Activated CD4-positive, alpha-beta memory T cell treated with anti-CD3 and anti-CD28 coated beads for 36 hours (primary cell): ENCODE data around the gene HUS1. TPM values are rescaled to one million over a fixed set of nuclear protein-coding genes. Genes with fewer than 3 reads are reported as not detected.

Experiments used
- CTCF ChIA-PET: fragments of 350-600 bp; sonication (Branson Sonifier 250); formaldehyde crosslinking; loops from one replicate; lab custom pipeline; 2021; ENCODE audit warnings: antibody characterized with exemption, inconsistent platforms; lab: Charles Lee
- POLR2A ChIA-PET: fragments of 350-600 bp; sonication (Branson Sonifier 250); formaldehyde crosslinking; loops from one replicate; lab custom pipeline; 2021; ENCODE audit warnings: antibody characterized with exemption; lab: Charles Lee
- DNase-seq: peaks from one replicate; pipeline ENCODE4 v3.0.0-alpha.2; 2020
- H3K27ac Mint-ChIP-seq: one replicate; pipeline ENCODE4 v1.8.0; 2021; ENCODE audit warnings: mixed read lengths
- H3K27me3 Mint-ChIP-seq: one replicate; pipeline ENCODE4 v1.8.0; 2021; ENCODE audit warnings: mixed read lengths
- H3K36me3 Mint-ChIP-seq: one replicate; pipeline ENCODE4 v1.8.0; 2021; ENCODE audit warnings: mixed read lengths
- H3K4me1 Mint-ChIP-seq: one replicate; pipeline ENCODE4 v1.8.0; 2021; ENCODE audit warnings: low read depth, mixed read lengths
- H3K4me3 Mint-ChIP-seq: one replicate; pipeline ENCODE4 v1.8.0; 2021; ENCODE audit warnings: mild to moderate bottlenecking, mixed read lengths
- H3K9me3 Mint-ChIP-seq: one replicate; pipeline ENCODE4 v1.8.0; 2021; ENCODE audit warnings: mixed read lengths
- intact Hi-C: fragments of 100-400 bp; cut with micrococcal nuclease; formaldehyde crosslinking; loops from one replicate; pipeline ENCODE4 v1.15.1; 2023
- total RNA-seq, 2 experiments: library from RNA; stranded (reverse); gene quantifications; one replicate each; pipeline ENCODE4 v1.2.3, GENCODE V29; 2021

The HUS1 gene
- total RNA-seq, 2 experiments from 2014 or later: 38.6 to 38.9 TPM

DNA sequence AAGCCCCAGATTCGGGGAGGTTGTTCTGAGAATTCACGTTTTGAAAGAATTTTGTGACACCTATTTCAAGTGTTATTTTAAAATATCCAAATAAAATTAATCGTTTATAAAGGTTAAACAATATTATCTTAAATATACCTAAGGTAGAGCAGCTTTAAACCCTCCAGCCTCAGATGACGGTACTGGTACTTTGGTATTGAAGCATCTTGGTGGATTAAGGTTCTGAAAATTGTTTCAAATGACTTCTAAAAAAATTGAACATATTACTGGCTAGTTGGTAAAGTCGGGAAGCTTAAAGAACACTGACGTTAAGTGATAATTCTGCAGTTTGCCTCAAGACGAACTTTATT, 392 bp upstream of the HUS1 start:
- peak overlapping the region; percentile 84 for H3K4me3 Mint-ChIP-seq
- intact Hi-C loops: loop anchor here (1.0 to 5.0 kb wide), 5 partner anchors 11 to 132 kb away; no protein-coding TSS in a partner anchor
- no peaks in the 10 kb centered on the region for H3K27me3 Mint-ChIP-seq
- H3K36me3 Mint-ChIP-seq: peaks cover 25% of the 10 kb centered on the region
- H3K9me3 Mint-ChIP-seq: no peaks in the 10 kb centered on the region
- DNase-seq: no peak
- CTCF ChIA-PET: interaction anchor here (1.3 kb wide), 1 partner anchor 12 kb away, joined by 6 read pairs; no protein-coding TSS in a partner anchor
- POLR2A ChIA-PET: no interaction called here
- H3K4me1 Mint-ChIP-seq: peaks cover 22% of the 10 kb centered on the region
- H3K27ac Mint-ChIP-seq: no peak overlapping the region

DNA sequence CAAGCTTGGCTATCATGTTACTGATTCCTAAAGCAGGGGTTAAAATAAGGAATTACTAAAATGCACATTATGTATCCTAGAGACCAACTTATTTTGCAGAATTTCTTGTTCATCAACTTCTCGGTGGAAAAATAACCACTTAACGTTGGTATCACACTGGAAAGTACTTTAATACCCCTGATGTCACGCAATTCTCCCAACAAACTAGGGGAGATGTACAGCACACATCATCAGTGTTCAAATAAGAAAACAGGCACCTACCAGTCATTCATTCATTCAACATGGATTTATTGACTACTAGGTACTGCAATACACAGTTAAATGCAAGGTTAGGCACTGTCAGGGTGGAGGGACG, 648 bp downstream of the HUS1 start:
- intact Hi-C loops: loop anchor here (1.0 to 5.0 kb wide), 5 partner anchors 13 to 134 kb away; no protein-coding TSS in a partner anchor
- Mint-ChIP-seq H3K9me3 (no peaks in the 10 kb centered on the region), H3K4me1 (peaks cover 30% of the 10 kb centered on the region), H3K27ac (peak overlapping the region; percentile 91), H3K36me3 (peaks cover 35% of the 10 kb centered on the region), H3K4me3 (peak overlapping the region; percentile 84), H3K27me3 (no peaks in the 10 kb centered on the region)
- POLR2A ChIA-PET: interaction anchor here (0.7 to 1.7 kb wide), 5 partner anchors 10 to 118 kb away, joined by 3 to 4 read pairs (median 4); no protein-coding TSS in a partner anchor
- DNase-seq: no peak
- CTCF ChIA-PET: interaction anchor here (0.7 to 1.9 kb wide), 7 partner anchors 9 to 457 kb away, joined by 3 to 10 read pairs (median 5); no protein-coding TSS in a partner anchor

- intact Hi-C loops: no loop called here
- Mint-ChIP-seq H3K9me3 (no peaks in the 10 kb centered on the region), H3K4me3 (no peak overlapping the region), H3K36me3 (peaks cover 66% of the 10 kb centered on the region), H3K27ac (peak overlapping the region; percentile 79), H3K4me1 (peaks cover 49% of the 10 kb centered on the region), H3K27me3 (no peaks in the 10 kb centered on the region)
- CTCF ChIA-PET: interaction anchor here (0.5 to 1.6 kb wide), 4 partner anchors 18 to 135 kb away, joined by 3 to 4 read pairs (median 4); no protein-coding TSS in a partner anchor
- DNase-seq: peak; percentile 35
- POLR2A ChIA-PET: interaction anchor here (1.0 kb wide), 1 partner anchor 22 kb away, joined by 3 read pairs; no protein-coding TSS in a partner anchor
These were observed 5.7 kb downstream of the HUS1 start for GRCh38 chr7:47973739-47974138.

- no peak for DNase-seq
- peaks cover 35% of the 10 kb centered on the region for H3K4me1 Mint-ChIP-seq
- no peak overlapping the region for H3K27ac Mint-ChIP-seq
- CTCF ChIA-PET: interaction anchor here (0.5 to 2.0 kb wide), 6 partner anchors 17 to 1808 kb away, joined by 3 to 6 read pairs (median 4); no protein-coding TSS in a partner anchor
- intact Hi-C loops: no loop called here
- no peaks in the 10 kb centered on the region for H3K27me3 Mint-ChIP-seq
- no peaks in the 10 kb centered on the region for H3K9me3 Mint-ChIP-seq
- no peak overlapping the region for H3K4me3 Mint-ChIP-seq
- POLR2A ChIA-PET: interaction anchor here (0.5 kb wide), 1 partner anchor 406 kb away, joined by 4 read pairs; no protein-coding TSS in a partner anchor
- H3K36me3 Mint-ChIP-seq: peaks cover 65% of the 10 kb centered on the region
These were observed 8.7 kb downstream of the HUS1 start for GRCh38 chr7:47970761-47971160.

DNA sequence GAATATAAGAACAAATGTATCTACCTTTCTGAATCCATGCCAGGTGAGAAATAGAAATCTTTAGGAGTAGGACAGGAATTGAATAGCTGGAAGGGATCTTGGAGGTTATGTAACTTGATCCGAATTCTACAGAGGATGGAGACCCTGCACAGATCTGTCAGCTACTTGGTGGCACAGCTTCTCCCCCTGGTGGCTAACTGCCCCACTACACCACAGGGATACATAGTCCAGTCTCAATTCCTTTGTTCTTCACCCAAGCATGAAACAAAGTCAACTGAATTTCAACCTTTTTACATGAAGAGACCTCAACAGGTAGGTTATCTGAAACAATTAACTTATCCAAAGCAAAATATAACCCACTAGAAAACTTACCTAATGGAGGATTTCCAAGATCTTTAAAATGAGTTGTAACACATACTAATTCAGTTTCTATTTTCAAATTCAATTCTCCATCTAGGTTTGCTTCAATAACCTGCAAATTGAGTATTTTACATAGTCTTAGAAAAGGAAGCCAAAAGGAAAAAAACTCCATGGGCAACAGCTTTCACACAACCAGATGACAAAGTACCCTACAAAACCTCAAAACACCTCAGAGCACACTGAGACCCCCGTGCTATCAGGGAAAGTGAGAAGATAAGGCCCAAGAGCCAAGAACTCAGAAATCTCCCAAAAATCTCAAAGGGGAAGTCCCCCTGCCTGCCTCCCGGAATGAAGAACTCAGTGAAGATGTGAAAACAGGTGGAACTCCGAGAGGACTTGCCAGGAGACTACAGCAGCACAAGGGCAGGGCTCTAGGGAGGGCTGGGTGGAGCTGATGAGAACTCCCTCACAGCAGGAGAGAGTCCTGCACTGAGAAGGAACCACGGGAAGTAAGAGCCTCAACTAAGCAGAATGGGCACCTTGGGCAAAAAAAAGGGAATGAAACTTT, 10.3 kb downstream of the HUS1 start:
- H3K36me3 Mint-ChIP-seq: peaks cover 71% of the 10 kb centered on the region
- H3K4me1 Mint-ChIP-seq: peaks cover 30% of the 10 kb centered on the region
- no peaks in the 10 kb centered on the region for H3K27me3 Mint-ChIP-seq
- no peak overlapping the region for H3K4me3 Mint-ChIP-seq
- CTCF ChIA-PET: interaction anchor here (0.6 to 2.8 kb wide), 18 partner anchors 8 to 186 kb away, joined by 3 to 20 read pairs (median 4); no protein-coding TSS in a partner anchor
- DNase-seq: peak; percentile 63
- H3K9me3 Mint-ChIP-seq: no peaks in the 10 kb centered on the region
- intact Hi-C loops: no loop called here
- peak overlapping the region; percentile 34 for H3K27ac Mint-ChIP-seq
- POLR2A ChIA-PET: interaction anchor here (1.0 kb wide), 1 partner anchor 9 kb away, joined by 3 read pairs; no protein-coding TSS in a partner anchor

GRCh38 chr7:47967708-47968107, 11.7 kb downstream of the HUS1 start:
- POLR2A ChIA-PET: no interaction called here

GRCh38 chr7:47967123-47967522, 12.3 kb downstream of the HUS1 start:
- no peak overlapping the region for H3K4me3 Mint-ChIP-seq
- peaks cover 65% of the 10 kb centered on the region for H3K36me3 Mint-ChIP-seq
- no peaks in the 10 kb centered on the region for H3K9me3 Mint-ChIP-seq
- H3K27me3 Mint-ChIP-seq: no peaks in the 10 kb centered on the region
- CTCF ChIA-PET: interaction anchor here (0.7 to 2.8 kb wide), 3 partner anchors 22 to 144 kb away, joined by 3 to 20 read pairs (median 8); no protein-coding TSS in a partner anchor
- no peak for DNase-seq
- H3K27ac Mint-ChIP-seq: no peak overlapping the region
- POLR2A ChIA-PET: no interaction called here
- peaks cover 15% of the 10 kb centered on the region for H3K4me1 Mint-ChIP-seq
- intact Hi-C loops: no loop called here

More at GRCh38 chr7:47967708-47968107, 11.7 kb downstream of the HUS1 start:
- H3K4me3 Mint-ChIP-seq: no peak overlapping the region
- H3K9me3 Mint-ChIP-seq: no peaks in the 10 kb centered on the region
- H3K27ac Mint-ChIP-seq: no peak overlapping the region
- CTCF ChIA-PET: interaction anchor here (1.8 to 2.8 kb wide), 3 partner anchors 15 to 143 kb away, joined by 7 to 20 read pairs (median 8); no protein-coding TSS in a partner anchor
- intact Hi-C loops: no loop called here
- H3K27me3 Mint-ChIP-seq: no peaks in the 10 kb centered on the region
- no peak for DNase-seq
- peaks cover 65% of the 10 kb centered on the region for H3K36me3 Mint-ChIP-seq
- peaks cover 17% of the 10 kb centered on the region for H3K4me1 Mint-ChIP-seq

- intact Hi-C loops: no loop called here
- ChIA-PET CTCF (interaction anchor here (1.0 kb wide), 1 partner anchor 20 kb away, joined by 5 read pairs; no protein-coding TSS in a partner anchor), POLR2A (no interaction called here)
- Mint-ChIP-seq H3K27ac (no peak overlapping the region), H3K9me3 (no peaks in the 10 kb centered on the region), H3K27me3 (no peaks in the 10 kb centered on the region), H3K4me1 (peaks cover 10% of the 10 kb centered on the region), H3K36me3 (peaks cover 74% of the 10 kb centered on the region), H3K4me3 (no peak overlapping the region)
- DNase-seq: no peak
These were observed 14.0 kb downstream of the HUS1 start for GRCh38 chr7:47965456-47965855.

GRCh38 chr7:47962262-47962661, 17.2 kb downstream of the HUS1 start:
- Mint-ChIP-seq H3K4me3 (no peak overlapping the region), H3K27me3 (no peaks in the 10 kb centered on the region), H3K36me3 (peaks cover 61% of the 10 kb centered on the region), H3K9me3 (no peaks in the 10 kb centered on the region), H3K4me1 (peaks cover 4% of the 10 kb centered on the region), H3K27ac (no peak overlapping the region)
- ChIA-PET POLR2A (no interaction called here), CTCF (no interaction called here)
- no peak for DNase-seq
- intact Hi-C loops: no loop called here

DNA sequence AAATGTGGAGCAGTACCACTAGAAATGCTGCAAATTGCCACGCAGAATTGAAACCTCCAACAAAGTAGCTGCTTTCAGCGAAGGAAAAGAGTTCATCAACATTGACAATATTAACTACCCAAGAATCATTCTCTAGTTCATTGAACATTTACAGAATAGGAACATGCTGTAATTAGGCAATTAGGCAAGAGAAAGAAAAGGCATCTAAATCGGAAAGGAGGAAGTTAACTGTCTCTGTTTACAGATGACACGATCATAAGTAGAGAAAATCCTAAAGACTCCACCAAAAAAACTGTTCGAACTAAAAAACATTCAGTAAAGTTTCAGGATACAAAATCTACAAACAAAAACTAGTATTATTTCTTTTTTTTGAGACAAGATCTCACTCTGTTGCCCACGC, 22.3 kb downstream of the HUS1 start:
- DNase-seq: no peak
- H3K4me1 Mint-ChIP-seq: peaks cover 4% of the 10 kb centered on the region
- no peak overlapping the region for H3K27ac Mint-ChIP-seq
- peaks cover 29% of the 10 kb centered on the region for H3K36me3 Mint-ChIP-seq
- ChIA-PET CTCF (interaction anchor here (1.2 kb wide), 1 partner anchor 12 kb away, joined by 6 read pairs; no protein-coding TSS in a partner anchor), POLR2A (no interaction called here)
- H3K4me3 Mint-ChIP-seq: no peak overlapping the region
- intact Hi-C loops: no loop called here
- no peaks in the 10 kb centered on the region for H3K9me3 Mint-ChIP-seq
- H3K27me3 Mint-ChIP-seq: no peaks in the 10 kb centered on the region

DNA sequence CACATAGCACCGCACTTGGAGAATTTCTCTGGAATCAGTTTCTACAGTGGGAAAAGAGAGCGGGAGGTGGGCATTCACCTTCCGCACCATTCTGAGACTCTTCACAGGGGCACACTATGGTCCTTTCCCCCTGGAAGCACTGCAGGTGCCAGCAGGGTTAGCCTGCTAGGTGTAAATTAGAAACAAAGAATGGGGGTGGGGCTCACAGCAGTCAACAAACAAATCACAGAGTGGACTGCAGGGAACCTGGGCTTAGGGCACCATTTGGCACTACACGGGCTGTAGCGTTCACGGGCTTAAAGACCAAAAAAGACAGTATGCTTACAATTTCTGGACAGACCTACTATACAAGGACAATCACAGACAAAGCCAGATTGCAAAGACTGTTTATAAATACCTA, 23.2 kb downstream of the HUS1 start:
- H3K4me3 Mint-ChIP-seq: no peak overlapping the region
- H3K9me3 Mint-ChIP-seq: no peaks in the 10 kb centered on the region
- peaks cover 21% of the 10 kb centered on the region for H3K36me3 Mint-ChIP-seq
- CTCF ChIA-PET: interaction anchor here (1.2 kb wide), 1 partner anchor 11 kb away, joined by 6 read pairs; no protein-coding TSS in a partner anchor
- POLR2A ChIA-PET: no interaction called here
- DNase-seq: no peak
- no peak overlapping the region for H3K27ac Mint-ChIP-seq
- H3K4me1 Mint-ChIP-seq: peaks cover 4% of the 10 kb centered on the region
- intact Hi-C loops: no loop called here
- H3K27me3 Mint-ChIP-seq: no peaks in the 10 kb centered on the region
